Measurements from ENCODE around the gene AGO3.

Gene AGO3

GRCh38 chr1:36051821-36052220 lies 120.9 kb downstream of the AGO3 start:
- H3K4me3 ChIP-seq (ENCODE audit: low read depth, low read length), result no peak overlapping the region
- POLR2A ChIA-PET, result no interaction called here
- no peak for DNase-seq (ENCODE audit: low read depth, low spot score)
- CTCF ChIA-PET, result no interaction called here
- TF ChIP-seq CTCF (IDR thresholded peaks at IDR 0.05; ENCODE audit: insufficient read depth, low read length, missing control alignments), result no peak

- DNase-seq (ENCODE audit: low read depth, low spot score), result no peak
- POLR2A ChIA-PET, result no interaction called here
- no peak overlapping the region for H3K4me3 ChIP-seq (ENCODE audit: low read depth, low read length)
- CTCF ChIA-PET, result no interaction called here
- TF ChIP-seq CTCF (IDR thresholded peaks at IDR 0.05; ENCODE audit: insufficient read depth, low read length, missing control alignments), result no peak
These were observed 123.1 kb downstream of the AGO3 start for GRCh38 chr1:36053978-36054377.

GRCh38 chr1:36055706-36056105 lies 124.8 kb downstream of the AGO3 start:
- H3K4me3 ChIP-seq (ENCODE audit: low read depth, low read length), result no peak overlapping the region
- ChIA-PET CTCF (interaction anchor here (0.6 kb wide), 1 partner anchor 21 kb away, joined by 3 read pairs; no protein-coding TSS in a partner anchor), POLR2A (no interaction called here)
- no peak for DNase-seq (ENCODE audit: low read depth, low spot score)
- no peak for TF ChIP-seq CTCF (IDR thresholded peaks at IDR 0.05; ENCODE audit: insufficient read depth, low read length, missing control alignments)

- TF ChIP-seq CTCF (IDR thresholded peaks at IDR 0.05; ENCODE audit: insufficient read depth, low read length, missing control alignments), result no peak
- ChIA-PET CTCF (interaction anchor here (1.7 kb wide), 1 partner anchor 12 kb away, joined by 4 read pairs; no protein-coding TSS in a partner anchor), POLR2A (no interaction called here)
- no peak overlapping the region for H3K4me3 ChIP-seq (ENCODE audit: low read depth, low read length)
- DNase-seq (ENCODE audit: low read depth, low spot score), result no peak
These were observed 131.4 kb downstream of the AGO3 start for GRCh38 chr1:36062315-36062714.

- ChIA-PET CTCF (interaction anchor here (1.1 kb wide), 1 partner anchor 17 kb away, joined by 3 read pairs; no protein-coding TSS in a partner anchor), POLR2A (no interaction called here)
These were observed 137.0 kb downstream of the AGO3 start for GRCh38 chr1:36067871-36068270.

GRCh38 chr1:36068866-36069265 lies 138.0 kb downstream of the AGO3 start:
- TF ChIP-seq CTCF (IDR thresholded peaks at IDR 0.05; ENCODE audit: insufficient read depth, low read length, missing control alignments), result no peak
- DNase-seq (ENCODE audit: low read depth, low spot score), result no peak
- H3K4me3 ChIP-seq (ENCODE audit: low read depth, low read length), result no peak overlapping the region
- ChIA-PET POLR2A (no interaction called here), CTCF (interaction anchor here (1.1 to 1.4 kb wide), 2 partner anchors 16 to 18 kb away, joined by 3 to 4 read pairs; no protein-coding TSS in a partner anchor)

More at GRCh38 chr1:36067871-36068270, 137.0 kb downstream of the AGO3 start:
- no peak overlapping the region for H3K4me3 ChIP-seq (ENCODE audit: low read depth, low read length)
- no peak for TF ChIP-seq CTCF (IDR thresholded peaks at IDR 0.05; ENCODE audit: insufficient read depth, low read length, missing control alignments)
- no peak for DNase-seq (ENCODE audit: low read depth, low spot score)
